Trophoblast cell (in vitro differentiated cells and primary cell): ENCODE measurements around the gene YTHDF2. TPM values are rescaled to one million over a fixed set of nuclear protein-coding genes. Genes with fewer than 3 reads are reported as not detected.
A peak's percentile ranks its signal among the peaks of the same experiment; 100 is the strongest.
"Not testable (repeated sequence)": the region's sequence is repeated elsewhere in the genome, so short reads cannot be mapped to it uniquely, and the experiment has no call there.

Experiments used
- DNase-seq, 2 donors: peaks; one replicate each; pipeline ENCODE4 v3.0.0-alpha.2; 2016
- H2AFZ ChIP-seq: 2 replicates; pipeline ENCODE4 v1.6.1; 2013; ENCODE audit warnings: low read length, moderate library complexity, mild to moderate bottlenecking; ENCODE audit not compliant: insufficient read depth, poor library complexity
- H2AK5ac ChIP-seq: 2 replicates; pipeline ENCODE4 v1.6.1; 2013; ENCODE audit warnings: mild to moderate bottlenecking, low read length
- H2BK120ac ChIP-seq: 2 replicates; pipeline ENCODE4 v1.6.1; 2013; ENCODE audit warnings: low read length, mild to moderate bottlenecking, moderate library complexity; ENCODE audit not compliant: insufficient read depth, poor library complexity
- H2BK12ac ChIP-seq: 2 replicates; pipeline ENCODE4 v1.6.1; 2013; ENCODE audit warnings: mild to moderate bottlenecking, low read length, moderate library complexity
- H2BK5ac ChIP-seq: 2 replicates; pipeline ENCODE4 v1.6.1; 2013; ENCODE audit warnings: low read length, low read depth, moderate library complexity, mild to moderate bottlenecking; ENCODE audit not compliant: poor library complexity
- H3K14ac ChIP-seq: 2 replicates; pipeline ENCODE4 v1.6.1; 2013; ENCODE audit warnings: mild to moderate bottlenecking, low read length
- H3K18ac ChIP-seq: 2 replicates; pipeline ENCODE4 v1.6.1; 2013; ENCODE audit warnings: mild to moderate bottlenecking, low read length
- H3K23ac ChIP-seq: 2 replicates; pipeline ENCODE4 v1.6.1; 2013; ENCODE audit warnings: low read length
- H3K27ac ChIP-seq: 2 replicates; pipeline ENCODE4 v1.5.1; 2013; ENCODE audit warnings: low read depth, mild to moderate bottlenecking, inconsistent platforms, low read length, moderate library complexity
- H3K27me3 ChIP-seq: 2 replicates; pipeline ENCODE4 v1.6.1; 2013; ENCODE audit warnings: inconsistent platforms, mild to moderate bottlenecking, low read length, moderate library complexity; ENCODE audit not compliant: insufficient read depth
- H3K36me3 ChIP-seq, 2 experiments: 1 replicate in 1 of 2; 2 replicates in 1 of 2; pipeline ENCODE4 v1.6.1; 2013; ENCODE audit warnings: low read length in 2 of 2, mild to moderate bottlenecking in 2 of 2, moderate library complexity in 1 of 2; ENCODE audit not compliant: insufficient read depth in 2 of 2, control insufficient read depth in 1 of 2
- H3K4ac ChIP-seq: 2 replicates; pipeline ENCODE4 v1.6.1; 2013; ENCODE audit warnings: low read depth, mild to moderate bottlenecking, low read length, moderate library complexity
- H3K4me1 ChIP-seq, 2 experiments: 1 replicate in 1 of 2; 2 replicates in 1 of 2; pipeline ENCODE4 v1.6.1; 2013; ENCODE audit warnings: low read length in 2 of 2, mild to moderate bottlenecking in 2 of 2, moderate library complexity in 1 of 2; ENCODE audit not compliant: insufficient read depth in 2 of 2, control insufficient read depth in 1 of 2
- H3K4me2 ChIP-seq: 2 replicates; pipeline ENCODE4 v1.6.1; 2013; ENCODE audit warnings: inconsistent platforms, mild to moderate bottlenecking, low read length, moderate library complexity
- H3K4me3 ChIP-seq: 2 replicates; pipeline ENCODE4 v1.5.1; 2013; ENCODE audit warnings: mild to moderate bottlenecking, low read depth, low read length, inconsistent platforms
- H3K79me1 ChIP-seq: one replicate; pipeline ENCODE4 v1.6.1; 2013; ENCODE audit warnings: low read length
- H3K79me2 ChIP-seq: 2 replicates; pipeline ENCODE4 v1.6.1; 2013; ENCODE audit warnings: low read length, mild to moderate bottlenecking; ENCODE audit not compliant: control insufficient read depth, insufficient read depth, poor library complexity
- H3K9ac ChIP-seq: 2 replicates; pipeline ENCODE4 v1.6.1; 2013; ENCODE audit warnings: mild to moderate bottlenecking, low read length
- H3K9me3 ChIP-seq: 2 replicates; pipeline ENCODE4 v1.6.1; 2013; ENCODE audit warnings: low read depth, mild to moderate bottlenecking, control low read depth, inconsistent platforms, low read length; ENCODE audit not compliant: insufficient read depth
- H4K12ac ChIP-seq: 2 replicates; pipeline ENCODE4 v1.6.1; 2013; ENCODE audit warnings: low read depth, mild to moderate bottlenecking, low read length, moderate library complexity
- H4K8ac ChIP-seq: 2 replicates; pipeline ENCODE4 v1.6.1; 2013; ENCODE audit warnings: low read depth, mild to moderate bottlenecking, low read length, moderate library complexity
- H4K91ac ChIP-seq: one replicate; pipeline ENCODE4 v1.6.1; 2013; ENCODE audit warnings: low read depth, mild to moderate bottlenecking, low read length, moderate library complexity
- WGBS: extraction: QIAGEN DNeasy Blood & Tissue Kit; methylation state at CpG from one replicate; pipeline ENCODE4 v1.1.7; 2013; ENCODE audit warnings: missing lambda C conversion rate; ENCODE audit not compliant: insufficient read length, insufficient coverage; ENCODE audit errors: extremely low coverage; 5-methylcytosine and 5-hydroxymethylcytosine counted together
- polyA plus RNA-seq: library from polyadenylated mRNA; stranded (reverse); fragments of 200-250 nt; gene quantifications from 2 replicates; pipeline ENCODE4 v1.2.3, GENCODE V29; 2013

The YTHDF2 gene
- 150 and 158 TPM in 2 replicates for polyA plus RNA-seq

GRCh38 chr1:28736450-28737306 lies at the start of gene YTHDF2:
Gene YTHDF2 (plus strand): TSS chr1:28736940. CDS start chr1:28737121, 181 bp downstream.
- Histone ChIP-seq H3K4me3 (peak within 1 kb of the TSS; percentile 90), H2BK5ac (peak within 1 kb of the TSS; percentile 84), H3K23ac (no peak within 1 kb of the TSS), H3K36me3 (peaks cover 15 to 16% of the 10 kb centered on the region in 2 experiments), H4K91ac (peak within 1 kb of the TSS; percentile 96), H2BK12ac (no peak within 1 kb of the TSS), H3K79me1 (peaks cover 27% of the 10 kb centered on the region), H3K9me3 (no peaks in the 10 kb centered on the region), H3K27ac (peak within 1 kb of the TSS; percentile 93), H3K79me2 (peaks cover 26% of the 10 kb centered on the region), H4K12ac (peak within 1 kb of the TSS; percentile 65), H2AFZ (peak within 1 kb of the TSS; percentile 38), H3K18ac (peak within 1 kb of the TSS; percentile 95), H3K4me2 (peak within 1 kb of the TSS; percentile 97), H2AK5ac (peak within 1 kb of the TSS; percentile 21), H4K8ac (peak within 1 kb of the TSS; percentile 75), H3K9ac (peak within 1 kb of the TSS; percentile 98), H3K4ac (peak within 1 kb of the TSS; percentile 89), H3K27me3 (no peaks in the 10 kb centered on the region), H3K4me1 (peaks cover 3% of the 10 kb centered on the region in 2 experiments), H3K14ac (peak within 1 kb of the TSS; percentile 85), H2BK120ac (peak within 1 kb of the TSS; percentile 86)
- peak; percentile 96 to 97 for DNase-seq
- WGBS = no CpG with 5 or more reads among the region's 92 CpGs

- not testable (repeated sequence) for H3K27ac ChIP-seq, H2BK12ac ChIP-seq, H3K79me1 ChIP-seq, H3K27me3 ChIP-seq, DNase-seq, H3K4me3 ChIP-seq, H3K9ac ChIP-seq, H2BK5ac ChIP-seq, H3K18ac ChIP-seq, H4K8ac ChIP-seq, H3K4ac ChIP-seq, H3K9me3 ChIP-seq, H2AFZ ChIP-seq, H4K91ac ChIP-seq, H4K12ac ChIP-seq, H3K23ac ChIP-seq, H2AK5ac ChIP-seq, H3K79me2 ChIP-seq, H3K4me2 ChIP-seq, H2BK120ac ChIP-seq, H3K4me1 ChIP-seq, H3K14ac ChIP-seq
- WGBS = no CpG with 5 or more reads among the region's 1 CpG
- H3K36me3 ChIP-seq = peaks cover 24 to 26% of the 10 kb centered on the region in 2 experiments
Observed at GRCh38 chr1:28691627-28692026, 45.1 kb upstream of the YTHDF2 start.

DNA sequence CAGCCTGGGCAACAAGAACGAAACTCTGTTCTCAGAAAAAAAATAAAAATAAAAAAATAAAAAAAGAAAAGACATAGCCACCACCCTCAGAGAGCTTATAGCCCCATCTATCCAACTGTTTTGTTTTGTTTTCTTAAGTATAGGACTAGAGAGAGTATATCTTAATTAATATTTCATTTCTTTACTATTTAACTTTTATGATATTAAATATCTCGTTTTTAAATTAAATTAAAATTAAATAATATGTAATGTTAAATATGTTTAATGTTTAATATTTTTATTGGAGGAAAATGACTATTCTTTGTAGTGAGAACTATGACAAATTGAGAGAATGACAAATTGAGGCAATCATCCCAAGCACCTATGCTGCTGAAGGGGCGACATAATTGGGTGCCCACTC lies 33.1 kb upstream of the YTHDF2 start:
- no CpG with 5 or more reads among the region's 3 CpGs for WGBS

GRCh38 chr1:28716336-28716735 lies 20.4 kb upstream of the YTHDF2 start:
- H3K9me3 ChIP-seq = peaks cover 2% of the 10 kb centered on the region
- no peak overlapping the region for H4K8ac ChIP-seq
- no peak overlapping the region for H3K4me3 ChIP-seq
- no peak overlapping the region for H3K18ac ChIP-seq
- peaks cover 0 to 7% of the 10 kb centered on the region in 2 experiments for H3K4me1 ChIP-seq
- DNase-seq = no peak
- no peak overlapping the region for H4K12ac ChIP-seq
- H3K79me2 ChIP-seq = no peaks in the 10 kb centered on the region
- peaks cover 17 to 34% of the 10 kb centered on the region in 2 experiments for H3K36me3 ChIP-seq
- no peaks in the 10 kb centered on the region for H3K79me1 ChIP-seq
- H4K91ac ChIP-seq = no peak overlapping the region
- no peak overlapping the region for H3K23ac ChIP-seq
- H2AK5ac ChIP-seq = no peak overlapping the region
- no peak overlapping the region for H2BK12ac ChIP-seq
- H3K4me2 ChIP-seq = no peak overlapping the region
- H2BK120ac ChIP-seq = no peak overlapping the region
- H3K4ac ChIP-seq = no peak overlapping the region
- no peak overlapping the region for H2AFZ ChIP-seq
- H3K27ac ChIP-seq = no peak overlapping the region
- H3K27me3 ChIP-seq = no peaks in the 10 kb centered on the region
- WGBS = no CpG with 5 or more reads among the region's 2 CpGs
- no peak overlapping the region for H3K14ac ChIP-seq
- H2BK5ac ChIP-seq = no peak overlapping the region
- H3K9ac ChIP-seq = no peak overlapping the region

More for the DNA sequence above, 33.1 kb upstream of the YTHDF2 start:
- Histone ChIP-seq H3K79me2 (no peaks in the 10 kb centered on the region), H3K79me1 (no peaks in the 10 kb centered on the region), H3K9me3 (no peaks in the 10 kb centered on the region), H4K8ac (no peak overlapping the region), H3K23ac (no peak overlapping the region), H3K4me2 (no peak overlapping the region), H2BK12ac (no peak overlapping the region), H4K91ac (no peak overlapping the region), H2BK120ac (no peak overlapping the region), H3K4ac (no peak overlapping the region), H3K9ac (no peak overlapping the region), H2AK5ac (no peak overlapping the region), H4K12ac (no peak overlapping the region), H2BK5ac (no peak overlapping the region), H3K36me3 (peaks cover 39 to 41% of the 10 kb centered on the region in 2 experiments), H3K4me3 (no peak overlapping the region), H3K14ac (no peak overlapping the region), H3K27ac (no peak overlapping the region), H3K4me1 (no peaks in the 10 kb centered on the region), H3K27me3 (no peaks in the 10 kb centered on the region), H2AFZ (no peak overlapping the region), H3K18ac (no peak overlapping the region)
- no peak for DNase-seq
